GM23248 (cell line): ENCODE results near the gene PABPC3. TPM values are rescaled to one million over a fixed set of nuclear protein-coding genes. Genes with fewer than 3 reads are reported as not detected.

Experiments
- DNase-seq: peaks from one replicate; pipeline ENCODE4 v3.0.0-alpha.2; 2015
- H2AFZ ChIP-seq: fragments of 200-600 bp; sonication (generic); 2 replicates; pipeline ENCODE4 v1.6.1; 2016; ENCODE audit warnings: antibody characterized with exemption
- H3F3A ChIP-seq: fragments of 200-600 bp; sonication (generic); 2 replicates; pipeline ENCODE4 v1.6.1; 2016; ENCODE audit warnings: mild to moderate bottlenecking, antibody characterized with exemption, mixed run types; ENCODE audit not compliant: insufficient read depth
- H3K27ac ChIP-seq: fragments of 200-600 bp; sonication (generic); 2 replicates; pipeline ENCODE4 v1.5.1; 2016; ENCODE audit warnings: mild to moderate bottlenecking
- H3K27me3 ChIP-seq: fragments of 200-600 bp; sonication (generic); replicated peaks from 2 replicates; pipeline ENCODE4 v1.6.1; 2016; ENCODE audit warnings: mild to moderate bottlenecking; ENCODE audit not compliant: insufficient read depth
- H3K36me3 ChIP-seq: fragments of 200-600 bp; sonication (generic); 2 replicates; pipeline ENCODE4 v1.6.1; 2016; ENCODE audit warnings: low read depth, mild to moderate bottlenecking
- H3K4me1 ChIP-seq: fragments of 200-600 bp; sonication (generic); 2 replicates; pipeline ENCODE4 v1.6.1; 2016; ENCODE audit warnings: mild to moderate bottlenecking; ENCODE audit not compliant: insufficient read depth
- H3K4me2 ChIP-seq: fragments of 200-600 bp; sonication (generic); one replicate; pipeline ENCODE4 v1.6.1; 2016; ENCODE audit warnings: mild to moderate bottlenecking; ENCODE audit not compliant: unreplicated experiment
- H3K4me3 ChIP-seq: fragments of 200-600 bp; sonication (generic); 2 replicates; pipeline ENCODE4 v1.5.1; 2016; ENCODE audit warnings: mild to moderate bottlenecking
- H3K79me2 ChIP-seq: fragments of 200-600 bp; sonication (generic); 2 replicates; pipeline ENCODE4 v1.6.1; 2016; ENCODE audit warnings: mild to moderate bottlenecking; ENCODE audit not compliant: insufficient read depth
- H3K9ac ChIP-seq: fragments of 200-600 bp; sonication (generic); 2 replicates; pipeline ENCODE4 v1.6.1; 2016; ENCODE audit warnings: mild to moderate bottlenecking
- H3K9me2 ChIP-seq: fragments of 200-600 bp; sonication (generic); 2 replicates; pipeline ENCODE4 v1.6.1; 2016; ENCODE audit warnings: mixed run types, mild to moderate bottlenecking, moderate library complexity; ENCODE audit not compliant: insufficient read depth
- H3K9me3 ChIP-seq: fragments of 200-600 bp; sonication (generic); one replicate; pipeline ENCODE4 v1.6.1; 2017; ENCODE audit warnings: low read depth
- H4K20me1 ChIP-seq: fragments of 200-600 bp; sonication (generic); 2 replicates; pipeline ENCODE4 v1.6.0; 2016; ENCODE audit not compliant: insufficient read depth
- EZH2 ChIP-seq: fragments of 200-600 bp; sonication (generic); IDR thresholded peaks from 2 replicates; pipeline ENCODE4 v1.6.1; 2018; ENCODE audit warnings: antibody characterized with exemption, mild to moderate bottlenecking; ENCODE audit not compliant: insufficient read depth, poor library complexity, severe bottlenecking
- EZH2phosphoT487 ChIP-seq: fragments of 200-600 bp; sonication (generic); IDR thresholded peaks from 2 replicates; pipeline ENCODE4 v1.6.1; 2018; ENCODE audit warnings: antibody characterized with exemption, moderate library complexity, mild to moderate bottlenecking, low read depth; ENCODE audit not compliant: insufficient read depth
- WGBS, 2 experiments: methylation state at CpG; one replicate each; pipeline ENCODE4 v1.1.6; 2015 to 2017; ENCODE audit warnings: low lambda C conversion rate in 2 of 2, low coverage in 1 of 2; ENCODE audit errors: missing lambda C conversion rate in 2 of 2; 5-methylcytosine and 5-hydroxymethylcytosine counted together
- in situ Hi-C: fragments of 300-500 bp; cut with MboI; formaldehyde crosslinking; loops from 2 replicates; pipeline ENCODE4 v1.15.0; 2020
- polyA plus RNA-seq: library from polyadenylated mRNA; unstranded; fragments of >200 nt; fragmentation: Nextera tagmentation; extraction: Ambion mirVana; gene quantifications from 2 replicates; pipeline ENCODE4 v1.2.1, GENCODE V29; 2016
- total RNA-seq: library from RNA; depleted of rRNA; stranded (reverse); fragments of >200 nt; shearing (Covaris generic); gene quantifications from 2 replicates; pipeline ENCODE4 v1.2.3, GENCODE V29; 2014

Gene PABPC3
- total and polyA plus RNA-seq, 2 experiments from 2014 or later = under 0.01 to 0.18 TPM

- no peaks in the 10 kb centered on the region for H4K20me1 ChIP-seq
- no peaks in the 10 kb centered on the region for H3K27me3 ChIP-seq
- H3K9me2 ChIP-seq = no peaks in the 10 kb centered on the region
- H2AFZ ChIP-seq = no peak overlapping the region
- no peaks in the 10 kb centered on the region for H3K9me3 ChIP-seq
- TF ChIP-seq EZH2phosphoT487 (no peak), EZH2 (no peak)
- WGBS, 2 experiments = 0 to 3% methylated on average over 1 of the region's 1 CpG
- H3K27ac ChIP-seq = no peak overlapping the region
- no peaks in the 10 kb centered on the region for H3K4me1 ChIP-seq
- H3K4me2 ChIP-seq = no peak overlapping the region
- H3K4me3 ChIP-seq = no peak overlapping the region
- no peak for DNase-seq
- H3K36me3 ChIP-seq = no peaks in the 10 kb centered on the region
- in situ Hi-C loops = no loop called here
- H3F3A ChIP-seq = no peaks in the 10 kb centered on the region
- no peak overlapping the region for H3K9ac ChIP-seq
- H3K79me2 ChIP-seq = no peaks in the 10 kb centered on the region
Observed at GRCh38 chr13:25059166-25059565, 36.8 kb upstream of the PABPC3 start.

- H3K36me3 ChIP-seq = no peaks in the 10 kb centered on the region
- no peak overlapping the region for H2AFZ ChIP-seq
- H3K4me2 ChIP-seq = no peak overlapping the region
- DNase-seq = no peak
- no peak for TF ChIP-seq EZH2
- TF ChIP-seq EZH2phosphoT487 = no peak
- no peak overlapping the region for H3K4me3 ChIP-seq
- in situ Hi-C loops = no loop called here
- H3K9ac ChIP-seq = no peak overlapping the region
- 56 to 64% methylated on average over 7 of the region's 7 CpGs for WGBS, 2 experiments
- no peak overlapping the region for H3K27ac ChIP-seq
- H3K9me2 ChIP-seq = no peaks in the 10 kb centered on the region
- no peaks in the 10 kb centered on the region for H3K27me3 ChIP-seq
- H3K4me1 ChIP-seq = no peaks in the 10 kb centered on the region
- H3K79me2 ChIP-seq = no peaks in the 10 kb centered on the region
- H3K9me3 ChIP-seq = no peaks in the 10 kb centered on the region
- H3F3A ChIP-seq = no peaks in the 10 kb centered on the region
- no peaks in the 10 kb centered on the region for H4K20me1 ChIP-seq
Observed at GRCh38 chr13:25059958-25060357, 36.0 kb upstream of the PABPC3 start.

- Histone ChIP-seq H3K4me3 (no peak overlapping the region), H3K4me2 (no peak overlapping the region), H3K4me1 (no peaks in the 10 kb centered on the region), H3K79me2 (no peaks in the 10 kb centered on the region), H3K27ac (no peak overlapping the region), H3F3A (no peaks in the 10 kb centered on the region), H3K9ac (no peak overlapping the region), H3K9me3 (no peaks in the 10 kb centered on the region), H3K36me3 (no peaks in the 10 kb centered on the region), H4K20me1 (no peaks in the 10 kb centered on the region), H2AFZ (no peak overlapping the region), H3K27me3 (no peaks in the 10 kb centered on the region), H3K9me2 (no peaks in the 10 kb centered on the region)
- 39 to 45% methylated on average over 5 of the region's 5 CpGs for WGBS, 2 experiments
- in situ Hi-C loops = no loop called here
- TF ChIP-seq EZH2 = no peak
- no peak for TF ChIP-seq EZH2phosphoT487
- DNase-seq = no peak
Observed at GRCh38 chr13:25062479-25062878, 33.5 kb upstream of the PABPC3 start.

GRCh38 chr13:25064396-25064795 lies 31.5 kb upstream of the PABPC3 start:
- no peaks in the 10 kb centered on the region for H3F3A ChIP-seq
- H4K20me1 ChIP-seq = no peaks in the 10 kb centered on the region
- in situ Hi-C loops = no loop called here
- DNase-seq = no peak
- no peaks in the 10 kb centered on the region for H3K9me2 ChIP-seq
- no peak overlapping the region for H3K4me3 ChIP-seq
- H3K9me3 ChIP-seq = no peaks in the 10 kb centered on the region
- no peaks in the 10 kb centered on the region for H3K4me1 ChIP-seq
- no peaks in the 10 kb centered on the region for H3K27me3 ChIP-seq
- no peak overlapping the region for H3K4me2 ChIP-seq
- H2AFZ ChIP-seq = no peak overlapping the region
- H3K79me2 ChIP-seq = no peaks in the 10 kb centered on the region
- no peak overlapping the region for H3K9ac ChIP-seq
- no peaks in the 10 kb centered on the region for H3K36me3 ChIP-seq
- no peak overlapping the region for H3K27ac ChIP-seq
- TF ChIP-seq EZH2 = no peak
- no peak for TF ChIP-seq EZH2phosphoT487
